IMR-90 (cell line): ENCODE measurements around the gene KCNH4. TPM values are rescaled to one million over a fixed set of nuclear protein-coding genes. Genes with fewer than 3 reads are reported as not detected.

Source experiments
- ATAC-seq: fragments of 200-7000 bp; cut with Tn5 transposase; 2 replicates; pipeline ENCODE4 v1.9.1; 2020; ENCODE audit warnings: low read depth, mild to moderate bottlenecking, moderate library complexity
- BruUV-seq: library from RNA; stranded (reverse); fragments of 400-500 nt; replicated peaks from 2 replicates; lab custom pipeline; 2021; lab: Mats Ljungman, UMichigan
- CTCF ChIA-PET: fragments of 300-600 bp; formaldehyde crosslinking; extraction: SDS; loops from one replicate; lab custom pipeline; 2021; ENCODE audit warnings: antibody characterized with exemption; lab: Yijun Ruan, JAX
- POLR2A ChIA-PET: fragments of 300-600 bp; sonication (Branson Sonifier 250); formaldehyde crosslinking; loops from one replicate; lab custom pipeline; 2022; ENCODE audit warnings: antibody characterized with exemption; ENCODE audit not compliant: unreplicated experiment; lab: Charles Lee
- DNase-seq: peaks from one replicate; pipeline ENCODE4 v3.0.0; 2013
- H2AFZ ChIP-seq: replicated peaks from 2 replicates; pipeline ENCODE3; 2013; ENCODE audit warnings: low read length, mild to moderate bottlenecking; ENCODE audit not compliant: poor library complexity
- H2AK5ac ChIP-seq: 2 replicates; pipeline ENCODE4 v1.6.1; 2013; ENCODE audit warnings: low read depth, low read length, inconsistent platforms
- H2AK9ac ChIP-seq: replicated peaks from 2 replicates; pipeline ENCODE3; 2013; ENCODE audit warnings: mild to moderate bottlenecking, low read depth, low read length, moderate library complexity; ENCODE audit not compliant: poor library complexity
- H2BK120ac ChIP-seq: 2 replicates; pipeline ENCODE4 v1.6.1; 2013; ENCODE audit warnings: low read depth, low read length, inconsistent platforms
- H2BK15ac ChIP-seq: 3 replicates; pipeline ENCODE4 v1.6.1; 2013; ENCODE audit warnings: low read depth, low read length, inconsistent platforms
- H2BK20ac ChIP-seq: 2 replicates; pipeline ENCODE4 v1.6.1; 2013; ENCODE audit warnings: low read depth, mild to moderate bottlenecking, inconsistent platforms, low read length, moderate library complexity
- H2BK5ac ChIP-seq: 2 replicates; pipeline ENCODE4 v1.6.1; 2013; ENCODE audit warnings: mild to moderate bottlenecking, low read depth, low read length, inconsistent platforms; ENCODE audit not compliant: poor library complexity, severe bottlenecking
- H3K14ac ChIP-seq: replicated peaks from 2 replicates; pipeline ENCODE4 v1.6.1; 2013; ENCODE audit warnings: low read depth, low read length, inconsistent platforms
- H3K18ac ChIP-seq: 2 replicates; pipeline ENCODE4 v1.6.1; 2013; ENCODE audit warnings: low read depth, low read length, control low read depth
- H3K23ac ChIP-seq: 2 replicates; pipeline ENCODE4 v1.6.1; 2013; ENCODE audit warnings: low read depth, low read length, inconsistent platforms
- H3K27ac ChIP-seq: 2 replicates; pipeline ENCODE4 v1.5.1; 2013; ENCODE audit warnings: mild to moderate bottlenecking, control low read depth, low read length; ENCODE audit not compliant: insufficient read depth
- H3K27me3 ChIP-seq: 2 replicates; pipeline ENCODE4 v1.6.1; 2013; ENCODE audit warnings: low read length; ENCODE audit not compliant: control insufficient read depth, insufficient read depth
- H3K36me3 ChIP-seq: 2 replicates; pipeline ENCODE4 v1.6.1; 2013; ENCODE audit warnings: low read length, mixed read lengths; ENCODE audit not compliant: control insufficient read depth, insufficient read depth
- H3K4ac ChIP-seq: 2 replicates; pipeline ENCODE4 v1.6.1; 2013; ENCODE audit warnings: low read depth, low read length, inconsistent platforms
- H3K4me1 ChIP-seq: 2 replicates; pipeline ENCODE4 v1.6.1; 2013; ENCODE audit warnings: low read length, mixed read lengths; ENCODE audit not compliant: control insufficient read depth, insufficient read depth
- H3K4me2 ChIP-seq: 2 replicates; pipeline ENCODE4 v1.6.1; 2013; ENCODE audit warnings: low read depth, mild to moderate bottlenecking, control low read depth, low read length, moderate library complexity
- H3K4me3 ChIP-seq: 2 replicates; pipeline ENCODE4 v1.5.1; 2013; ENCODE audit warnings: low read depth, mild to moderate bottlenecking, control low read depth, low read length, moderate library complexity; ENCODE audit not compliant: insufficient read depth
- H3K56ac ChIP-seq: 2 replicates; pipeline ENCODE4 v1.6.1; 2013; ENCODE audit warnings: low read length, inconsistent platforms; ENCODE audit not compliant: insufficient read depth; ENCODE audit errors: extremely low read depth
- H3K79me1 ChIP-seq, 2 experiments: 2 replicates each; pipeline ENCODE4 v1.6.1; 2013; ENCODE audit warnings: low read length in 2 of 2, inconsistent platforms in 1 of 2, low read depth in 1 of 2
- H3K9ac ChIP-seq: 2 replicates; pipeline ENCODE4 v1.6.1; 2013; ENCODE audit warnings: low read depth, low read length, control low read depth
- H3K9me1 ChIP-seq: 2 replicates; pipeline ENCODE4 v1.6.1; 2013; ENCODE audit warnings: low read length, inconsistent platforms; ENCODE audit not compliant: insufficient read depth
- H3K9me3 ChIP-seq: 2 replicates; pipeline ENCODE4 v1.6.1; 2013; ENCODE audit warnings: low read length; ENCODE audit not compliant: control insufficient read depth, insufficient read depth
- H4K20me1 ChIP-seq: 2 replicates; pipeline ENCODE4 v1.6.1; 2013; ENCODE audit warnings: low read length, inconsistent platforms; ENCODE audit not compliant: insufficient read depth
- H4K5ac ChIP-seq: 2 replicates; pipeline ENCODE4 v1.6.1; 2013; ENCODE audit warnings: mild to moderate bottlenecking, low read depth, low read length, control low read depth
- H4K8ac ChIP-seq, 2 experiments: 2 replicates each; pipeline ENCODE4 v1.6.1; 2013; ENCODE audit warnings: low read depth in 2 of 2, low read length in 2 of 2, control low read depth in 1 of 2, inconsistent platforms in 1 of 2
- H4K91ac ChIP-seq: 2 replicates; pipeline ENCODE4 v1.6.1; 2013; ENCODE audit warnings: low read depth, low read length, inconsistent platforms; ENCODE audit not compliant: insufficient read depth
- BHLHE40 ChIP-seq: fragments of 150-350 bp; IDR thresholded peaks from 2 replicates; pipeline ENCODE4 v1.6.1; 2016; ENCODE audit warnings: mild to moderate bottlenecking, low read depth, low read length
- CEBPB ChIP-seq: IDR thresholded peaks from 2 replicates; pipeline ENCODE4 v1.6.1; 2012; ENCODE audit warnings: low read depth, low read length, improper control_type of control experiment
- CHD1 ChIP-seq: IDR thresholded peaks from 2 replicates; pipeline ENCODE4 v1.6.1; 2012; ENCODE audit warnings: low read depth, low read length, improper control_type of control experiment
- ELK1 ChIP-seq: fragments of 150-350 bp; IDR thresholded peaks from 2 replicates; pipeline ENCODE4 v1.6.1; 2016; ENCODE audit warnings: low read depth, mild to moderate bottlenecking, low read length, moderate library complexity, borderline replicate concordance
- FOS ChIP-seq: fragments of 150-350 bp; IDR thresholded peaks from 2 replicates; pipeline ENCODE4 v1.6.1; 2016; ENCODE audit warnings: low read depth, low read length
- MAZ ChIP-seq: IDR thresholded peaks from 2 replicates; pipeline ENCODE4 v1.6.1; 2012; ENCODE audit warnings: low read depth, mild to moderate bottlenecking, low read length, improper control_type of control experiment, moderate library complexity, borderline replicate concordance
- MXI1 ChIP-seq: IDR thresholded peaks from 2 replicates; pipeline ENCODE4 v1.6.1; 2012; ENCODE audit warnings: low read depth, mild to moderate bottlenecking, low read length, moderate library complexity, borderline replicate concordance
- NFE2L2 ChIP-seq: fragments of 150-350 bp; IDR thresholded peaks from 2 replicates; pipeline ENCODE4 v1.6.1; 2016; ENCODE audit warnings: low read depth, mild to moderate bottlenecking, low read length
- POLR2A ChIP-seq: IDR thresholded peaks from 2 replicates; pipeline ENCODE4 v1.6.1; 2012; ENCODE audit warnings: mild to moderate bottlenecking, low read depth, low read length
- RAD21 ChIP-seq: IDR thresholded peaks from 2 replicates; pipeline ENCODE4 v1.6.1; 2012; ENCODE audit warnings: low read length, improper control_type of control experiment
- RCOR1 ChIP-seq: IDR thresholded peaks from 2 replicates; pipeline ENCODE4 v1.6.1; 2012; ENCODE audit warnings: mild to moderate bottlenecking, low read length, improper control_type of control experiment; ENCODE audit not compliant: insufficient replicate concordance
- RFX5 ChIP-seq: IDR thresholded peaks from 2 replicates; pipeline ENCODE4 v1.8.0; 2012; ENCODE audit warnings: low read depth, mild to moderate bottlenecking, low read length, moderate library complexity
- SMC3 ChIP-seq: fragments of 150-350 bp; IDR thresholded peaks from 2 replicates; pipeline ENCODE4 v1.6.1; 2016; ENCODE audit warnings: low read depth, mild to moderate bottlenecking, antibody characterized with exemption, low read length, moderate library complexity
- USF2 ChIP-seq: fragments of 150-350 bp; IDR thresholded peaks from 2 replicates; pipeline ENCODE4 v1.6.1; 2017; ENCODE audit warnings: mild to moderate bottlenecking, antibody characterized with exemption, low read length, low read depth
- WGBS, 2 experiments: methylation state at CpG; one replicate each; pipeline versions ENCODE4 v1.1.5 to v1.1.7; 2013; ENCODE audit warnings: missing lambda C conversion rate in 2 of 2; ENCODE audit not compliant: insufficient read length in 1 of 2; ENCODE audit errors: extremely low coverage in 2 of 2; 5-methylcytosine and 5-hydroxymethylcytosine counted together
- dilution Hi-C: fragments of 300-500 bp; cut with HindIII; formaldehyde crosslinking; loops from one replicate; pipeline ENCODE4 v1.14.3; 2018; ENCODE audit warnings: low sequenced_read_pairs; ENCODE audit not compliant: unreplicated experiment
- in situ Hi-C: fragments of 300-500 bp; cut with MboI; formaldehyde crosslinking; loops from 3 replicates; pipeline ENCODE4 v1.14.3; 2019; ENCODE audit warnings: low sequenced_read_pairs, inconsistent platforms, mixed read lengths
- intact Hi-C: fragments of 100-400 bp; cut with micrococcal nuclease; formaldehyde crosslinking; loops from 2 replicates; pipeline ENCODE4 v1.10.0; 2022
- polyA plus RNA-seq, 3 experiments: library from polyadenylated mRNA; depleted of rRNA; stranded (reverse); fragments of >200 nt; gene quantifications; 2 replicates each; pipeline ENCODE4 v1.2.3, GENCODE V29; 2012; ENCODE audit warnings: low replicate concordance in 1 of 3
- total RNA-seq: library from RNA; depleted of rRNA; stranded (reverse); fragments of >200 nt; gene quantifications from 2 replicates; pipeline ENCODE4 v1.2.3, GENCODE V29; 2012
- TF ChIP-seq, protein P1 (sequence below): conservative IDR thresholded peaks from 2 replicates; pipeline ENCODE4 v1.5.1; 2012; ENCODE audit warnings: mild to moderate bottlenecking, low read depth, low read length, improper control_type of control experiment

Gene KCNH4
- total and polyA plus RNA-seq, 2 of the 4 experiments (the other 2 are of a cell fraction), result 0.03 TPM; not detected in 1

DNA sequence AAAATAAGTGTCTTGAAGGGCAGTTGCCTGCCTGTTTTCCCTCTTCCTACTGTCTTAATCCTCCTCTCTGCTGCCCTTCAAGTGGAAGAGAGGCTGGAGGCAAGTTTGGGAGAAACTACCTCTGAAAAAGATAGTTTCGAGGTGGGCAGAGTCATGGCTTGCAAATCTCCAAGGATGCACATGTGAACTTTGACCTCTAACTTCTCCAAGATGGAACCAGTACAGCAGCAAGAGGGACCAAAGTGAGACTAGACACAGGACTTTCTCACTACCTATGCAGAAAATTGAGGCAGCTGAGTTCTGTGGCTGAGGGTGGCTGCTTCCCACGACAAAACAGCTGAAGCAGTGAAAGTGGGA, 887 bp upstream of the KCNH4 start:
- dilution Hi-C loops, result no loop called here
- WGBS, 2 experiments, result no CpG with 5 or more reads among the region's 2 CpGs
- Histone ChIP-seq H3K27me3 (peaks cover 41% of the 10 kb centered on the region), H3K9ac (no peak overlapping the region), H3K79me1 (no peaks in the 10 kb centered on the region), H3K27ac (no peak overlapping the region), H3K23ac (no peak overlapping the region), H4K8ac (no peak overlapping the region), H2AK5ac (no peak overlapping the region), H2AFZ (no peak overlapping the region), H3K9me1 (no peaks in the 10 kb centered on the region), H3K4me3 (no peak overlapping the region), H2AK9ac (no peak overlapping the region), H2BK5ac (no peak overlapping the region), H4K20me1 (0 out of 2 replicates have a peak, but pooled peaks cover 2% of the 10 kb centered on the region), H4K5ac (no peak overlapping the region), H3K18ac (no peak overlapping the region), H2BK20ac (no peak overlapping the region), H3K36me3 (no peaks in the 10 kb centered on the region), H3K56ac (no peak overlapping the region), H3K9me3 (no peaks in the 10 kb centered on the region), H3K4me1 (peaks cover 9% of the 10 kb centered on the region), H2BK15ac (no peak overlapping the region), H3K14ac (no peak overlapping the region), H3K4ac (no peak overlapping the region), H2BK120ac (no peak overlapping the region), H4K91ac (no peak overlapping the region), H3K4me2 (no peak overlapping the region)
- in situ Hi-C loops, result no loop called here
- POLR2A ChIA-PET, result no interaction called here
- no TSS peak for BruUV-seq
- DNase-seq (no peak), ATAC-seq (no peak)
- intact Hi-C loops, result no loop called here
- TF ChIP-seq, protein P1, sequence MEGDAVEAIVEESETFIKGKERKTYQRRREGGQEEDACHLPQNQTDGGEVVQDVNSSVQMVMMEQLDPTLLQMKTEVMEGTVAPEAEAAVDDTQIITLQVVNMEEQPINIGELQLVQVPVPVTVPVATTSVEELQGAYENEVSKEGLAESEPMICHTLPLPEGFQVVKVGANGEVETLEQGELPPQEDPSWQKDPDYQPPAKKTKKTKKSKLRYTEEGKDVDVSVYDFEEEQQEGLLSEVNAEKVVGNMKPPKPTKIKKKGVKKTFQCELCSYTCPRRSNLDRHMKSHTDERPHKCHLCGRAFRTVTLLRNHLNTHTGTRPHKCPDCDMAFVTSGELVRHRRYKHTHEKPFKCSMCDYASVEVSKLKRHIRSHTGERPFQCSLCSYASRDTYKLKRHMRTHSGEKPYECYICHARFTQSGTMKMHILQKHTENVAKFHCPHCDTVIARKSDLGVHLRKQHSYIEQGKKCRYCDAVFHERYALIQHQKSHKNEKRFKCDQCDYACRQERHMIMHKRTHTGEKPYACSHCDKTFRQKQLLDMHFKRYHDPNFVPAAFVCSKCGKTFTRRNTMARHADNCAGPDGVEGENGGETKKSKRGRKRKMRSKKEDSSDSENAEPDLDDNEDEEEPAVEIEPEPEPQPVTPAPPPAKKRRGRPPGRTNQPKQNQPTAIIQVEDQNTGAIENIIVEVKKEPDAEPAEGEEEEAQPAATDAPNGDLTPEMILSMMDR, result no peak
- no peak for TF ChIP-seq USF2
- TF ChIP-seq POLR2A, result no peak
- no peak for TF ChIP-seq RAD21
- no peak for TF ChIP-seq SMC3
- no peak for TF ChIP-seq CEBPB
- no peak for TF ChIP-seq FOS
- TF ChIP-seq NFE2L2, result no peak
- TF ChIP-seq CHD1, result no peak
- no peak for TF ChIP-seq RCOR1
- no peak for TF ChIP-seq MXI1
- TF ChIP-seq ELK1, result no peak
- TF ChIP-seq BHLHE40, result no peak
- no peak for TF ChIP-seq RFX5
- no peak for TF ChIP-seq MAZ
- CTCF ChIA-PET, result interaction anchor here (0.6 to 1.4 kb wide), 5 partner anchors 50 to 343 kb away, joined by 3 to 7 read pairs (median 3); no protein-coding TSS in a partner anchor
